Ectodermal cell (in vitro differentiated cells): ENCODE data around the gene SHC3. TPM values are rescaled to one million over a fixed set of nuclear protein-coding genes. Genes with fewer than 3 reads are reported as not detected.
A peak's percentile ranks its signal among the peaks of the same experiment; 100 is the strongest.

ENCODE experiments used
- H3K27ac ChIP-seq: 2 replicates; pipeline ENCODE4 v1.7.0; 2013; ENCODE audit warnings: mild to moderate bottlenecking, low read depth, low read length; ENCODE audit not compliant: insufficient read depth, poor library complexity, severe bottlenecking
- H3K27me3 ChIP-seq: 2 replicates; pipeline ENCODE4 v1.7.0; 2013; ENCODE audit warnings: mild to moderate bottlenecking, low read length; ENCODE audit not compliant: insufficient read depth, control insufficient read depth, poor library complexity, severe bottlenecking
- H3K36me3 ChIP-seq: one replicate; pipeline ENCODE4 v1.7.0; 2013; ENCODE audit warnings: low read length; ENCODE audit not compliant: control insufficient read depth, insufficient read depth
- H3K4me1 ChIP-seq: one replicate; pipeline ENCODE4 v1.7.0; 2013; ENCODE audit warnings: low read length; ENCODE audit not compliant: control insufficient read depth, insufficient read depth
- H3K4me3 ChIP-seq: 2 replicates; pipeline ENCODE4 v1.7.0; 2013; ENCODE audit warnings: low read depth, low read length, control low read depth; ENCODE audit not compliant: insufficient read depth
- H3K9me3 ChIP-seq: 2 replicates; pipeline ENCODE4 v1.7.0; 2013; ENCODE audit warnings: mild to moderate bottlenecking, low read length, moderate library complexity; ENCODE audit not compliant: control insufficient read depth
- WGBS, 2 experiments: methylation state at CpG; one replicate each; pipeline ENCODE4 v1.1.7; 2013; ENCODE audit warnings: missing lambda C conversion rate in 2 of 2; 5-methylcytosine and 5-hydroxymethylcytosine counted together
- polyA plus RNA-seq, 4 experiments: library from polyadenylated mRNA; stranded (reverse); fragments of 50-300 nt; gene quantifications; one replicate each; pipeline ENCODE4 v1.2.3, GENCODE V29; 2013

Gene SHC3, protein sequence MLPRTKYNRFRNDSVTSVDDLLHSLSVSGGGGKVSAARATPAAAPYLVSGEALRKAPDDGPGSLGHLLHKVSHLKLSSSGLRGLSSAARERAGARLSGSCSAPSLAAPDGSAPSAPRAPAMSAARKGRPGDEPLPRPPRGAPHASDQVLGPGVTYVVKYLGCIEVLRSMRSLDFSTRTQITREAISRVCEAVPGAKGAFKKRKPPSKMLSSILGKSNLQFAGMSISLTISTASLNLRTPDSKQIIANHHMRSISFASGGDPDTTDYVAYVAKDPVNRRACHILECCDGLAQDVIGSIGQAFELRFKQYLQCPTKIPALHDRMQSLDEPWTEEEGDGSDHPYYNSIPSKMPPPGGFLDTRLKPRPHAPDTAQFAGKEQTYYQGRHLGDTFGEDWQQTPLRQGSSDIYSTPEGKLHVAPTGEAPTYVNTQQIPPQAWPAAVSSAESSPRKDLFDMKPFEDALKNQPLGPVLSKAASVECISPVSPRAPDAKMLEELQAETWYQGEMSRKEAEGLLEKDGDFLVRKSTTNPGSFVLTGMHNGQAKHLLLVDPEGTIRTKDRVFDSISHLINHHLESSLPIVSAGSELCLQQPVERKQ
- 2.0 TPM for polyA plus RNA-seq (2013, experiment 1 of 4)
- polyA plus RNA-seq (2013, experiment 2 of 4): 1.6 TPM
- polyA plus RNA-seq (2013, experiment 3 of 4): 1.8 TPM
- 3.2 TPM for polyA plus RNA-seq (2013, experiment 4 of 4)

DNA sequence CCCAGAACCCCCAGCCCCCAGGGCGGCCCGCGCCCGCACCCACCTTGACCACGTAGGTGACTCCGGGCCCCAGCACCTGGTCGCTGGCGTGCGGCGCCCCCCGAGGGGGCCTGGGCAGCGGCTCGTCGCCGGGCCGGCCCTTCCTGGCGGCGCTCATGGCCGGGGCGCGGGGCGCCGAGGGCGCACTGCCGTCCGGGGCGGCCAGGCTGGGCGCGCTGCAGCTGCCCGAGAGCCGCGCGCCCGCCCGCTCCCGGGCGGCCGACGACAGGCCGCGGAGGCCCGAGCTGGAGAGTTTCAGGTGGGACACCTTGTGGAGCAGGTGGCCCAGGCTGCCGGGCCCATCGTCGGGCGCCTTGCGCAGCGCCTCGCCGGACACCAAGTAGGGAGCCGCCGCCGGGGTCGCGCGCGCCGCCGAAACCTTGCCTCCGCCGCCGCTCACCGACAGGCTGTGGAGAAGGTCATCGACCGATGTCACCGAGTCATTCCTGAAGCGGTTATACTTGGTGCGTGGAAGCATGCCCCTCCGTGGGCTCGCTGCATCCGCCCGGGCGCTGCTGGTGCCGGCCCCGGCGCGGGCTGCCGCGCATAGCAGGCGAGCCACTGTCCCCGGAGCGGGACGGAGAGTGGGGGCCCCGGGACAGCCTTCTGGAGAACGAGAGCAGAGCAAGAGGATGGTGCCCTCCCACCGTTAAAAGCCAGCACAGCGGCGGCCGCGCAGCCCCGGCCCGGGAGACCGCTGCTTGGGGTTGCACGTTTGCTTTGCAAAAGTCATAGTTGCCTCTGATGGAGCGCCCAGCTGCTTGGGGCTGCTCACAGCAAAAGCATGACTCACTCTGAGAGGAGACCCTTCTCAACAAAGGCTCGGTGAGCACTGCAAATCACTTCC lies at the start of gene SHC3:
SHC3 (minus strand) TSS at position 875 of the 886 bp plus-strand sequence; CDS start at position 517, 358 bp downstream.
- Histone ChIP-seq H3K9me3 (no peaks in the 10 kb centered on the region), H3K36me3 (no peaks in the 10 kb centered on the region), H3K4me3 (peak within 1 kb of the TSS; percentile 44), H3K27me3 (peaks cover 44% of the 10 kb centered on the region), H3K4me1 (peaks cover 20% of the 10 kb centered on the region), H3K27ac (peak within 1 kb of the TSS; percentile 85)
- 1% methylated on average over 96 of the region's 96 CpGs for WGBS, 2 experiments

DNA sequence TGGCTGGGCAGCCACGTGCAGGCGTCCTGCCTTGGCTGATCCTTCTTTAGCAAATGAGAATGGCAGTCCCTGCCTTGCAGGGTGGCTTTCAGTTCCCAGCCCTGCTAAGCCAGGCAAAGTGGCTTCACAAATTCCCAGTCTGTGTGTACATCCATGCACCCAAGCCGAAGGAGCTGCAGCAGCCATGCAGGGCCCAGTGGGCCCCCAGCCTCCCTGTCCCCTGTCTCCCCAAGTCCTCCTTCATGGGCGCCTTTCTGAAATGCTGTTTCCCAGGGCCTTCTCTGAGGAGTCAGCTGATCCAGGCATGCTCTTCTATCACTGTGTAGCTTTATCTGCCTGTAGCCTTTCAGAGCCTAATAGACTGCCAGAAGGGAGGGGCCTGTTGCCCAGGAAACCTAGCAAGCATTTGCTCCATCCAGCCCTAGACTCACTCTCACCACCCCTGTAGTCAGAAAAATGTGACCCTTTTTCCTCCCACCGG lies 47.4 kb upstream of the SHC3 start:
- peaks cover 30% of the 10 kb centered on the region for H3K4me1 ChIP-seq
- H3K36me3 ChIP-seq: no peaks in the 10 kb centered on the region
- H3K9me3 ChIP-seq: no peaks in the 10 kb centered on the region
- 32 to 34% methylated on average over 5 of the region's 5 CpGs for WGBS, 2 experiments
- no peak overlapping the region for H3K4me3 ChIP-seq
- H3K27me3 ChIP-seq: no peaks in the 10 kb centered on the region
- peak overlapping the region; percentile 94 for H3K27ac ChIP-seq

DNA sequence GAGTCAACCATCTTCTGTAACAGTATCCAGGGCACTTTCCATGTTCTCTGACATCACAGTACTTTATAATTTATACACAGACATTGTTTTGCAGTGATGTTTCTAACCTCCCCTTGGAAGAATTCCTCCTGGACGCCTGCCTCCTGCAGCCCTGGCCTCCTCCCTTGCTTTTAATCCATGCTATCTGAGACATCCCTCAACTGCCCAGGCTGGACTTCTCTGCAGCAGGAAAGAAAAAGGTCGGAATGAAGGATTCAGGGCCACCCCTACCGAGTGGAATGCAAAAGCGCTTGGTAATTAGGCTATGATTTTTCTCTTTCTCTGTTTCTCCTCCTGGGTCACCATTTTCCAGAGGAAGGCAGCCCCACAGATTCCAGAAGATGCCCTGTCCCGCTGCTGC lies 47.0 kb upstream of the SHC3 start:
- WGBS, 2 experiments: 43 to 54% methylated on average over 5 of the region's 5 CpGs
- no peaks in the 10 kb centered on the region for H3K36me3 ChIP-seq
- H3K9me3 ChIP-seq: no peaks in the 10 kb centered on the region
- peaks cover 30% of the 10 kb centered on the region for H3K4me1 ChIP-seq
- H3K27me3 ChIP-seq: no peaks in the 10 kb centered on the region
- no peak overlapping the region for H3K4me3 ChIP-seq
- peak overlapping the region; percentile 94 for H3K27ac ChIP-seq

DNA sequence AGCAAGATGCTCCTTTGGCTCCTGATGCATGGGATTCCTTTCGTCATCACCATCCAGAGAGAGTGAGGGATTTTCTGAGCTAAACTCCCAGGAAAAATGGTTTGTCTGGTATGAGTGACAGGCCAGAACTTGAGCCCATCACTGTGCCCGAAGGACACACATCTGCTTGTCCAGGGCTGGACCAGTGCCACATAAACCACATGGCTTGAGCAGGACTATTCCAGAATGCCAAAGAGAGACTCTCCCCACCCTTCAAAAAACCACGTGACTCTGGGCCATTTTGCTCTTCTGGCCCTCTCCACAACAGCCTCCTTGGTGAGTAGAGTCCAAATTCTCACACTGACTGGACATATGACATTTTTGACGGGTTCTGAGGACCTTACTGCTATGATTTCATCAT lies 46.4 kb upstream of the SHC3 start:
- 94 to 97% methylated on average over 4 of the region's 4 CpGs for WGBS, 2 experiments
- no peaks in the 10 kb centered on the region for H3K9me3 ChIP-seq
- peak overlapping the region; percentile 94 for H3K27ac ChIP-seq
- no peaks in the 10 kb centered on the region for H3K36me3 ChIP-seq
- no peaks in the 10 kb centered on the region for H3K27me3 ChIP-seq
- H3K4me1 ChIP-seq: peaks cover 30% of the 10 kb centered on the region
- no peak overlapping the region for H3K4me3 ChIP-seq

DNA sequence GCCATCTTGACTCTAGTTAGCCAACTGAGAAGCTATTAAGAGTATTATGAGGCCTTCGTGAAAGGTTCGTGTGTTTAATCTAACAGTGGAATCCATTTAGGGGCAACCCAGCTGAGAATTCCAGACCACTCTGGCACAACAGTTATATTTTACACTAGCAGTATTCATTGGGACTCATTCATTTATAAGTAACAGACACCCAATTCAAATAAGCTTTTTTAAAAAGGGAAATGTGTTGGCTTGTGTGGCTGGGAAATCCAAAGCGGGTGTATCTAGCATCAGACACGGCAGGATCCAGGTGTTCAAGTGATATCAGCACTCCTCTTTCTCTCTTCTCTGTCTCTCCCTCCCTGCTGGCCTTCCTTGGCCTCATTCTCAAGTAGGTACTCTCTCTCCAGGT lies 46.0 kb upstream of the SHC3 start:
- H3K4me1 ChIP-seq: peaks cover 30% of the 10 kb centered on the region
- H3K9me3 ChIP-seq: no peaks in the 10 kb centered on the region
- no peak overlapping the region for H3K4me3 ChIP-seq
- H3K27me3 ChIP-seq: no peaks in the 10 kb centered on the region
- H3K27ac ChIP-seq: no peak overlapping the region
- WGBS, 2 experiments: 96 to 97% methylated on average over 4 of the region's 4 CpGs
- no peaks in the 10 kb centered on the region for H3K36me3 ChIP-seq

DNA sequence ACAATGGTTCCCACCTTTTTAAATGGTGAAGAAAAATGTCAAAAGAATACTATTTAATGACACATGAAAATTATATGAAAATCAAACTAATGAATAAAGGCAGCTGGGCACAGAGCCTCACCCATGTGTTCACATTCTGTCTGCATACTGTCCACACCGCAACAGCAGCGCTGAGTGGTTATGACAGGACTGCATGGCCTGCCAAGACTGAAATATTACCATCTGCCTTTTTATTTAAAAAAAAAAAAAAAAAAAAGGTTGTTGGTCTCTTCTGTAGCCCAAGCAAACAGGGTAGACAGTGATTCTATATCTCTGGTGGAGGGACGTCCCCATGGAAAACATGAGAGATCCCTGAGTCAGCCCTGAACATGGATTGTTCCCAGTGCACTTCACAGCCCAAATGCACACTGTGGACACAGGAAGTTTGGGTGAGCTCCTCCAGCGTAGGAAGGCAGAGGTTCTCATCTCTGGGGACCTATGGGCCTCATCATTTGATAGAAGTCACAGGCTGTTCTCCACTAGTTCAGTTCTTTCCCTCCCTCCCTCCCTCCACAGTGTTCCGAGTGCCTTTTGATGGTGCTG lies 44.9 kb upstream of the SHC3 start:
- no peaks in the 10 kb centered on the region for H3K9me3 ChIP-seq
- H3K36me3 ChIP-seq: no peaks in the 10 kb centered on the region
- no peaks in the 10 kb centered on the region for H3K27me3 ChIP-seq
- no peak overlapping the region for H3K4me3 ChIP-seq
- peaks cover 35% of the 10 kb centered on the region for H3K4me1 ChIP-seq
- 91 to 96% methylated on average over 5 of the region's 5 CpGs for WGBS, 2 experiments
- no peak overlapping the region for H3K27ac ChIP-seq

DNA sequence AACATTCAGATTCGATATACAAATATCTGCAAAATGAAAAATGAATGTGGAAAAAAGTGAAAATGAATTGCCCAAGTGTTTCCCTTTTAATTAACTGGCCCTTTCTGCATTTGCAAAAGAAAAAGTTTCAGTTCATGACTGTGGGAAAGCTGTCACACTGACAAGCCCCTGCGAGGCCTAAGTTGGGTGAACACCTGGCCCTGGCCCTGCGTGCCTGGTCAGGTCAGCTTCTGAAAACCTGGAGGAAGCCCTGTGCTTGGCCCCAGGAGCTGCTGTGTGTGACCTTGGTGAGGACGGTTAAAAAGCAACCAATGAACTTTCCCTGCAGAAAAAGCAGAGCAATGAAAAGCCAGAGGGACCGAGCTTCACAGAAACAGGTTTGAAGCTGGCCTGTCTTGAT lies 41.0 kb upstream of the SHC3 start:
- no peaks in the 10 kb centered on the region for H3K36me3 ChIP-seq
- no peaks in the 10 kb centered on the region for H3K9me3 ChIP-seq
- 90 to 95% methylated on average over 5 of the region's 5 CpGs for WGBS, 2 experiments
- no peaks in the 10 kb centered on the region for H3K27me3 ChIP-seq
- H3K4me1 ChIP-seq: peaks cover 8% of the 10 kb centered on the region
- H3K4me3 ChIP-seq: no peak overlapping the region
- H3K27ac ChIP-seq: no peak overlapping the region

DNA sequence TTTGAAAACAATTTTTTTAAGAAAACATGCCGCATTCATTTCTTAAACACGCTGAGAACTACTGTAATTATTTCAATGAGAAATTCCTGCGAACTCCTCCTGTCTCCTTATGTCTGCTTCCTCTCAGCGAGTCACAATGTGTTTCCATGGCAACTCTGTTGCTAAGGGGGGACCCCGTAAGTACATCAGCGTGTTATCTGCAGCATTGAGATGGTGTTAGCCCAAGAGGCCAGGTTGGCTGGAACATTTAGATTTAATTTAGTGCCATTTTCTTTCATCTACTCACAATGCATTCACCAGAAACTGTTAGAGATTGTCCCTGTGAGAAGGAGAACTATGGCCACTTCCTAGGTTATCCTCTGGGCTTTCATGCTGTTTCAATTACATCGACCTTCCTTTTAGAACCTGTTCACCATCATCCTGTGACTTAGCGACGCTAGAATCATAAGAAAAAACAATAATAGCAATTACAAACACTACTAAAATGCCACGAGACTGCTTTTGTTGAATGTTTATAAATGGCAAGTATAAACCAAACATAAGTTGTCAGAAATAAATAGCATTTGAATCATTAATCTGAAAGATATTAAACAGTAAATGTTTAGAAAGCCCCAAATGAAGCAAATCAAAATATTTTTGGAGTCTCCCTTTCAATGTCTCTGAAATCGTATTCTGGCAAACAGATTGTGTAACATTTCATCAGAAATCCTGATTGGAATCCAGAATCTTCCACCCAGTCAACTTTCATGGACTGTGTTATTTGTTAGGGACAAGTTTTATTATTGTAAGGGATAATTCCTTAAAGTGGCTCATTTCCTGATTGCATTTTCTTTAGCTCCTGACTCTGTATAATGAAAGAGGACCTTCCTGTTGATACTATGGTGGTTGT lies 39.7 kb upstream of the SHC3 start:
- Histone ChIP-seq H3K9me3 (no peaks in the 10 kb centered on the region), H3K36me3 (no peaks in the 10 kb centered on the region), H3K27me3 (no peaks in the 10 kb centered on the region), H3K4me1 (peaks cover 8% of the 10 kb centered on the region), H3K27ac (no peak overlapping the region), H3K4me3 (no peak overlapping the region)
- WGBS, 2 experiments: 71 to 74% methylated on average over 10 of the region's 11 CpGs

DNA sequence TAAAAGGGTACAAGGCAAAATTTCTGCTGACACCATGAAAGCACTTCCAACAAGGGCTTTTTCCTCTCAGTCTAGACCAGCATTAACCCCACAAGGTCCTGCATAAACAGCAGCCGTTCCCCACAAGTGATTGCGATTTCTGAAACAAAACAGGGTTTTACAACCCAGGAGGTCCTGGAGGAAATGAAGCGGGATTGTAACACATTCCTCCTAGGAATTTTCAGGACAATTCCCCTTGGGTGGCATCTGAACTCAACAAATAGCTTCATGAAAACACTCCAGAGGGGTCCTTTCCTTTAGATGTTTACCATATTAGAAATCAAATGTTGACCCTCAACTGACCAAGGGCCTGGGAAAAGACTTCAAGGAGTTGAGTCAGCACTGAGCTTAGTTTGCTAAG lies 36.7 kb upstream of the SHC3 start:
- no peak overlapping the region for H3K27ac ChIP-seq

More for the DNA sequence above, 36.7 kb upstream of the SHC3 start:
- H3K9me3 ChIP-seq: no peaks in the 10 kb centered on the region
- no peaks in the 10 kb centered on the region for H3K27me3 ChIP-seq
- H3K4me1 ChIP-seq: peaks cover 8% of the 10 kb centered on the region
- no peak overlapping the region for H3K4me3 ChIP-seq
- H3K36me3 ChIP-seq: no peaks in the 10 kb centered on the region
- WGBS, 2 experiments: 41 to 48% methylated on average over 3 of the region's 3 CpGs
